T-helper 2 cell (primary cell): ENCODE data around the gene KRT7.
"Not testable (repeated sequence)": the region's sequence is repeated elsewhere in the genome, so short reads cannot be mapped to it uniquely, and the experiment has no call there.

Source experiments
- DNase-seq, 5 experiments: peaks; one replicate each; pipeline versions ENCODE4 v3.0.0 to v3.0.0-alpha.2; 2012 to 2022

Gene KRT7

GRCh38 chr12:52231305-52232202 is 1.5 kb upstream of the KRT7 start:
- DNase-seq = no peak

- DNase-seq = no peak
Measured at GRCh38 chr12:52232203-52232673, 805 bp upstream of the KRT7 start.

- DNase-seq = no peak
Measured at GRCh38 chr12:52233462-52234207, 592 bp downstream of the KRT7 start.

- no peak for DNase-seq
Measured at GRCh38 chr12:52234223-52234810, 1.3 kb downstream of the KRT7 start.

- no peak for DNase-seq
Measured at GRCh38 chr12:52235001-52235764, 2.1 kb downstream of the KRT7 start.

GRCh38 chr12:52235822-52236361 is 2.8 kb downstream of the KRT7 start:
- no peak for DNase-seq

- no peak for DNase-seq
Measured at GRCh38 chr12:52236386-52237050, 3.5 kb downstream of the KRT7 start.

- no peak for DNase-seq
Measured at GRCh38 chr12:52238207-52238840, 5.3 kb downstream of the KRT7 start.

GRCh38 chr12:52238916-52239646 is 6.0 kb downstream of the KRT7 start:
- no peak for DNase-seq

GRCh38 chr12:52239767-52240166 is 6.7 kb downstream of the KRT7 start:
- no peak for DNase-seq

GRCh38 chr12:52240247-52240646 is 7.2 kb downstream of the KRT7 start:
- not testable (repeated sequence) for DNase-seq

GRCh38 chr12:52241205-52241842 is 8.3 kb downstream of the KRT7 start:
- DNase-seq = no peak

- DNase-seq = no peak
Measured at GRCh38 chr12:52242442-52243258, 9.6 kb downstream of the KRT7 start.

- DNase-seq = no peak
Measured at GRCh38 chr12:52243259-52243855, 10.3 kb downstream of the KRT7 start.

GRCh38 chr12:52243856-52244614 is 11.0 kb downstream of the KRT7 start:
- DNase-seq = peak in 3 of 5 experiments; percentile 9 to 82 (median 41)

- DNase-seq = no peak
Measured at GRCh38 chr12:52244615-52244994, 11.6 kb downstream of the KRT7 start.

GRCh38 chr12:52245259-52245961 is 12.4 kb downstream of the KRT7 start:
- DNase-seq = no peak
